Measurements from ENCODE around the gene NDC80.
"Not testable (repeated sequence)": the region's sequence is repeated elsewhere in the genome, so short reads cannot be mapped to it uniquely, and the experiment has no call there.

DNA sequence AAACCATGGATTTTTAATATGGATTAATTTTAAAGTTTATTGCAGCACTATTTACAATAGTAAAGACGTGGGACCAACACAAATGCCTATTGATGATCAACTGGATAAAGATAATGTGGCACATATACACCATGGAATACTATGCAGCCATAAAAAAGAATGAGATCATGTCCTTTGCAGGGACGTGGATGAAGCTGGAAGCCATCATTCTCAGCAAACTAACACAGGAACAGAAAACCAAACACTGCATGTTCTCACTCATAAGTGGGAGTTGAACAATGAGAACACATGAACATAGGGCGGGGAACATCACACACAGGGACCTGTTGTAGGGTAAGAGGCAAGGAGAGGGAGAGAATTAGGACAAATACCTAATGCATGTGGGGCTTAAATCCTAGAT is 89.5 kb downstream of the NDC80 start:
- TF ChIP-seq, protein P1, sequence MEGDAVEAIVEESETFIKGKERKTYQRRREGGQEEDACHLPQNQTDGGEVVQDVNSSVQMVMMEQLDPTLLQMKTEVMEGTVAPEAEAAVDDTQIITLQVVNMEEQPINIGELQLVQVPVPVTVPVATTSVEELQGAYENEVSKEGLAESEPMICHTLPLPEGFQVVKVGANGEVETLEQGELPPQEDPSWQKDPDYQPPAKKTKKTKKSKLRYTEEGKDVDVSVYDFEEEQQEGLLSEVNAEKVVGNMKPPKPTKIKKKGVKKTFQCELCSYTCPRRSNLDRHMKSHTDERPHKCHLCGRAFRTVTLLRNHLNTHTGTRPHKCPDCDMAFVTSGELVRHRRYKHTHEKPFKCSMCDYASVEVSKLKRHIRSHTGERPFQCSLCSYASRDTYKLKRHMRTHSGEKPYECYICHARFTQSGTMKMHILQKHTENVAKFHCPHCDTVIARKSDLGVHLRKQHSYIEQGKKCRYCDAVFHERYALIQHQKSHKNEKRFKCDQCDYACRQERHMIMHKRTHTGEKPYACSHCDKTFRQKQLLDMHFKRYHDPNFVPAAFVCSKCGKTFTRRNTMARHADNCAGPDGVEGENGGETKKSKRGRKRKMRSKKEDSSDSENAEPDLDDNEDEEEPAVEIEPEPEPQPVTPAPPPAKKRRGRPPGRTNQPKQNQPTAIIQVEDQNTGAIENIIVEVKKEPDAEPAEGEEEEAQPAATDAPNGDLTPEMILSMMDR (conservative IDR thresholded peaks at IDR 0.05 in 1 of 2, IDR thresholded peaks at IDR 0.05 in 1 of 2; ENCODE audit: extremely low read depth in 1 of 2, insufficient read depth in 1 of 2, low read depth in 1 of 2, low read length in 2 of 2), result not testable (repeated sequence)
- not testable (repeated sequence) for TF ChIP-seq EZH2 (IDR thresholded peaks at IDR 0.05; ENCODE audit: borderline replicate concordance, low read length)

Data from mammary epithelial cell (primary cell).